Neural cell (in vitro differentiated cells): ENCODE data around the gene CD248. TPM values are rescaled to one million over a fixed set of nuclear protein-coding genes. Genes with fewer than 3 reads are reported as not detected.
"Not testable (repeated sequence)": the region's sequence is repeated elsewhere in the genome, so short reads cannot be mapped to it uniquely, and the experiment has no call there.

Experiments used
- H2AFZ ChIP-seq: fragments of 200-600, 300-800 bp; sonication (generic), shearing (Covaris generic); 2 replicates; pipeline ENCODE4 v1.6.0; 2014; ENCODE audit warnings: low read depth, mild to moderate bottlenecking, antibody characterized with exemption, low read length, moderate library complexity
- H3F3A ChIP-seq: fragments of 200-600 bp; shearing (Covaris generic); 2 replicates; pipeline ENCODE4 v1.6.1; 2016; ENCODE audit warnings: mild to moderate bottlenecking, moderate library complexity, mixed read lengths, antibody characterized with exemption, low read length; ENCODE audit not compliant: insufficient read depth, poor library complexity, severe bottlenecking
- H3K27ac ChIP-seq: fragments of 200-600, 300-800 bp; sonication (generic), shearing (Covaris generic); 2 replicates; pipeline ENCODE4 v1.5.1; 2014; ENCODE audit warnings: mild to moderate bottlenecking, low read length, moderate library complexity
- H3K27me3 ChIP-seq: fragments of 300-800, 200-600 bp; sonication (generic), shearing (Covaris generic); 2 replicates; pipeline ENCODE4 v1.6.0; 2014; ENCODE audit warnings: mild to moderate bottlenecking, low read depth, low read length, moderate library complexity; ENCODE audit not compliant: insufficient read depth
- H3K36me3 ChIP-seq: fragments of 300-800, 200-600 bp; sonication (generic), shearing (Covaris generic); 2 replicates; pipeline ENCODE4 v1.5.1; 2014; ENCODE audit warnings: mild to moderate bottlenecking, antibody characterized with exemption, low read length, moderate library complexity; ENCODE audit not compliant: insufficient read depth
- H3K4me2 ChIP-seq: fragments of 300-800, 200-600 bp; sonication (generic), shearing (Covaris generic); 2 replicates; pipeline ENCODE4 v1.6.0; 2014; ENCODE audit warnings: mild to moderate bottlenecking, low read length
- H3K4me3 ChIP-seq: fragments of 300-800, 200-600 bp; sonication (generic), shearing (Covaris generic); 2 replicates; pipeline ENCODE4 v1.5.1; 2014; ENCODE audit warnings: mild to moderate bottlenecking, low read length, moderate library complexity
- H3K79me2 ChIP-seq: fragments of 200-600 bp; shearing (Covaris generic); replicated peaks from 2 replicates; pipeline ENCODE4 v1.6.0; 2014; ENCODE audit warnings: mild to moderate bottlenecking, low read length, moderate library complexity; ENCODE audit not compliant: insufficient read depth
- H3K9ac ChIP-seq: fragments of 300-800, 200-600 bp; sonication (generic), shearing (Covaris generic); 2 replicates; pipeline ENCODE4 v1.6.1; 2016; ENCODE audit warnings: mild to moderate bottlenecking, low read length, mixed read lengths
- H3K9me2 ChIP-seq: fragments of 200-600 bp; shearing (Covaris generic); 2 replicates; pipeline ENCODE4 v1.6.1; 2016; ENCODE audit warnings: mild to moderate bottlenecking, low read length, mixed read lengths; ENCODE audit not compliant: insufficient read depth
- H3K9me3 ChIP-seq: fragments of 200-600, 300-800 bp; sonication (generic), shearing (Covaris generic); 2 replicates; pipeline ENCODE4 v1.6.1; 2016; ENCODE audit warnings: mild to moderate bottlenecking, mixed run types, low read length, moderate library complexity, mixed read lengths
- H4K20me1 ChIP-seq: fragments of 200-600 bp; shearing (Covaris generic); 2 replicates; pipeline ENCODE4 v1.6.1; 2016; ENCODE audit warnings: mild to moderate bottlenecking, mixed run types; ENCODE audit not compliant: insufficient read depth
- CTCF ChIP-seq: fragments of 450-650 bp; IDR thresholded peaks from 2 replicates; pipeline ENCODE4 v1.5.1; 2014; ENCODE audit warnings: antibody characterized with exemption, mild to moderate bottlenecking, moderate library complexity; ENCODE audit not compliant: poor library complexity, severe bottlenecking
- EP300 ChIP-seq: fragments of 450-650 bp; conservative IDR thresholded peaks from 2 replicates; pipeline ENCODE4 v1.6.1; 2014; ENCODE audit warnings: antibody characterized with exemption, mild to moderate bottlenecking, moderate library complexity; ENCODE audit not compliant: poor library complexity, severe bottlenecking
- EZH2 ChIP-seq: fragments of 200-600, 300-800 bp; shearing (Covaris generic), sonication (generic); IDR thresholded peaks from 2 replicates; pipeline ENCODE4 v1.6.1; 2014; ENCODE audit warnings: antibody characterized with exemption, low read length, borderline replicate concordance, mild to moderate bottlenecking; ENCODE audit not compliant: insufficient read depth, poor library complexity, severe bottlenecking
- MXI1 ChIP-seq: fragments of 450-650 bp; conservative IDR thresholded peaks from 2 replicates; pipeline ENCODE4 v1.6.1; 2014; ENCODE audit warnings: antibody characterized with exemption, mild to moderate bottlenecking; ENCODE audit not compliant: poor library complexity, severe bottlenecking
- POLR2AphosphoS5 ChIP-seq: IDR thresholded peaks from 2 replicates; pipeline ENCODE4 v1.6.1; 2012
- RAD21 ChIP-seq: fragments of 450-650 bp; conservative IDR thresholded peaks from 2 replicates; pipeline ENCODE4 v1.6.1; 2014; ENCODE audit warnings: antibody characterized with exemption, mild to moderate bottlenecking, moderate library complexity
- SMC3 ChIP-seq: fragments of 450-650 bp; conservative IDR thresholded peaks from 2 replicates; pipeline ENCODE4 v1.6.1; 2014; ENCODE audit warnings: antibody characterized with exemption, mild to moderate bottlenecking, moderate library complexity; ENCODE audit not compliant: poor library complexity
- TAF1 ChIP-seq: IDR thresholded peaks from 2 replicates; pipeline ENCODE4 v1.6.1; 2012; ENCODE audit warnings: low read depth
- polyA plus RNA-seq: library from polyadenylated mRNA; depleted of rRNA; stranded (reverse); fragments of >200 nt; gene quantifications from 2 replicates; pipeline ENCODE4 v1.2.3, GENCODE V29; 2014
- TF ChIP-seq, protein P1 (sequence below): IDR thresholded peaks from 2 replicates; pipeline ENCODE4 v1.6.1; 2012; ENCODE audit warnings: borderline replicate concordance

The CD248 gene
- polyA plus RNA-seq, 1 donor from 2014 or later = not detected

GRCh38 chr11:66311965-66312548 lies 4.8 kb downstream of the CD248 start:
- Histone ChIP-seq H3K36me3 (no peaks in the 10 kb centered on the region), H3K9me2 (no peaks in the 10 kb centered on the region), H3K27me3 (peaks cover 11% of the 10 kb centered on the region), H3K4me3 (peak overlapping the region; percentile 70), H3F3A (no peaks in the 10 kb centered on the region), H3K9ac (peak overlapping the region; percentile 30), H2AFZ (no peak overlapping the region), H3K4me2 (no peak overlapping the region), H3K79me2 (no peaks in the 10 kb centered on the region), H3K27ac (no peak overlapping the region), H4K20me1 (no peaks in the 10 kb centered on the region), H3K9me3 (no peaks in the 10 kb centered on the region)
- TF ChIP-seq SMC3 (peak; percentile 61), RAD21 (peak; percentile 69), POLR2AphosphoS5 (no peak), CTCF (peak; percentile 69), MXI1 (peak; percentile 5), TAF1 (no peak), EP300 (no peak), EZH2 (no peak)
- TF ChIP-seq, protein P1, sequence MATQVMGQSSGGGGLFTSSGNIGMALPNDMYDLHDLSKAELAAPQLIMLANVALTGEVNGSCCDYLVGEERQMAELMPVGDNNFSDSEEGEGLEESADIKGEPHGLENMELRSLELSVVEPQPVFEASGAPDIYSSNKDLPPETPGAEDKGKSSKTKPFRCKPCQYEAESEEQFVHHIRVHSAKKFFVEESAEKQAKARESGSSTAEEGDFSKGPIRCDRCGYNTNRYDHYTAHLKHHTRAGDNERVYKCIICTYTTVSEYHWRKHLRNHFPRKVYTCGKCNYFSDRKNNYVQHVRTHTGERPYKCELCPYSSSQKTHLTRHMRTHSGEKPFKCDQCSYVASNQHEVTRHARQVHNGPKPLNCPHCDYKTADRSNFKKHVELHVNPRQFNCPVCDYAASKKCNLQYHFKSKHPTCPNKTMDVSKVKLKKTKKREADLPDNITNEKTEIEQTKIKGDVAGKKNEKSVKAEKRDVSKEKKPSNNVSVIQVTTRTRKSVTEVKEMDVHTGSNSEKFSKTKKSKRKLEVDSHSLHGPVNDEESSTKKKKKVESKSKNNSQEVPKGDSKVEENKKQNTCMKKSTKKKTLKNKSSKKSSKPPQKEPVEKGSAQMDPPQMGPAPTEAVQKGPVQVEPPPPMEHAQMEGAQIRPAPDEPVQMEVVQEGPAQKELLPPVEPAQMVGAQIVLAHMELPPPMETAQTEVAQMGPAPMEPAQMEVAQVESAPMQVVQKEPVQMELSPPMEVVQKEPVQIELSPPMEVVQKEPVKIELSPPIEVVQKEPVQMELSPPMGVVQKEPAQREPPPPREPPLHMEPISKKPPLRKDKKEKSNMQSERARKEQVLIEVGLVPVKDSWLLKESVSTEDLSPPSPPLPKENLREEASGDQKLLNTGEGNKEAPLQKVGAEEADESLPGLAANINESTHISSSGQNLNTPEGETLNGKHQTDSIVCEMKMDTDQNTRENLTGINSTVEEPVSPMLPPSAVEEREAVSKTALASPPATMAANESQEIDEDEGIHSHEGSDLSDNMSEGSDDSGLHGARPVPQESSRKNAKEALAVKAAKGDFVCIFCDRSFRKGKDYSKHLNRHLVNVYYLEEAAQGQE = no peak

DNA sequence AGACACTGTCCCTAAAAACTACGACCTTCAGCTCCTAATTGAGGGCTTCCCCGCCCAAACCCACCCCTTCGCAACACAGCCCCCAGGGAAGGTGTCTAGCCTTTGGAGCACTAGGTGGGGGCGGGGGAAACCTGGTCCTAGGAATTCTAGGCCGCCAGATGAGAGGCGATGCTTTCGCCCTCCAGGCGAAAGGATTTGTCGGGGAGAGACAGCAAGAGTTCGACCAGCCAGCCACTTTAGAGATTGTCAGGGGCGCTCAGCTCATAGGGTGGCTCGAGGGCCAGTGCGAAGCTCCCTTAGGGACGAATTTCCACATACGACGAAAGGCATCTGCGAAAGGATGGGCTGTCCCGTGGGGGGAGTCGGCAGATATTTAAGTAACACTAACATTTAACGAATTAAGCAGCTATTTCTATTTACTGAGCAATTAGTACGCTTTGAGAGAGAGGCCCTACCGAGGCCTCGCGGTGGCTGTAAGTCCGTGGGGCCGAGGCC lies 5.3 kb downstream of the CD248 start:
- H3K27ac ChIP-seq = no peak overlapping the region
- H3K9me3 ChIP-seq = no peaks in the 10 kb centered on the region
- no peak overlapping the region for H2AFZ ChIP-seq
- no peaks in the 10 kb centered on the region for H3K36me3 ChIP-seq
- H3F3A ChIP-seq = no peaks in the 10 kb centered on the region
- H3K4me3 ChIP-seq = peak overlapping the region; percentile 70
- TF ChIP-seq POLR2AphosphoS5 (no peak), CTCF (no peak), EP300 (no peak), RAD21 (no peak), MXI1 (no peak), TAF1 (no peak), EZH2 (no peak), SMC3 (no peak)
- TF ChIP-seq, protein P1 = no peak
- no peaks in the 10 kb centered on the region for H4K20me1 ChIP-seq
- H3K9ac ChIP-seq = peak overlapping the region; percentile 30
- no peaks in the 10 kb centered on the region for H3K9me2 ChIP-seq
- H3K4me2 ChIP-seq = no peak overlapping the region
- H3K79me2 ChIP-seq = no peaks in the 10 kb centered on the region
- peaks cover 11% of the 10 kb centered on the region for H3K27me3 ChIP-seq

DNA sequence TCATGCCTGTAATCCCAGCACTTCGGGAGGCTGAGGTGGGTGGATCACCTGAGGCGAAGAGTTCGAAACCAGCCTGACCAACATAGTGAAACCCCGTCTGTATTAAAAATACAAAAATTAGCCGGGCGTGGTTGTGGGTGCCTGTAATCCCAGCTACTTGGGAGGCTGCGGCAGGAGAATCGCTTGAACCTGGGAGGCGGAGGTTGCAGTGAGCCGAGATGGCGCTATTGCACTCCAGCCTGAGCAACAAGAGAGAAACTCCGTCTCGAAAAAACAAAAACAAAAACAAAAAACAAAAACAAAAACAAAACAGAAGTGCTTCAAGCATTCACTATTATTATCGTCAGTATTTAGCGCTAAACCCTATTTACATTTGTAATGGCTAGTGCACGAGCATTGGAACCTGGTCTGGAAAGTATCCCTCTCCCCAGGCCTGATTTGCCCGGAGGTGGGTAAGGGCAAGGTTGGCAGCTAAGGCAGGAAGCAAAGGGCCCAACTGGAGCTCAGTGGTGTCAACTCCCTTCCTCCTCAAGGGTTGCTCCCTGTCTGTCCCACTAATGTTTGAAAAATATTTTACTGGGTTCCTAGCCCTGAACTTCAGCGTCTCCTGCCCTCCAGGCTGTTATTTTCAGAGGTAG lies 5.9 kb downstream of the CD248 start:
- not testable (repeated sequence) for H3K36me3 ChIP-seq, H3K9me2 ChIP-seq, H2AFZ ChIP-seq, H3K9ac ChIP-seq, H3K27ac ChIP-seq, H3K4me3 ChIP-seq, H3K4me2 ChIP-seq, H3F3A ChIP-seq, H3K9me3 ChIP-seq, H4K20me1 ChIP-seq, H3K79me2 ChIP-seq
- peaks cover 11% of the 10 kb centered on the region for H3K27me3 ChIP-seq
